Lung (tissue), 13 donors: Measurements from ENCODE around the gene FAM98A. TPM values are rescaled to one million over a fixed set of nuclear protein-coding genes. Genes with fewer than 3 reads are reported as not detected.

Source experiments
- ATAC-seq: fragments of 200-7000 bp; cut with Tn5 transposase; one replicate; pipeline ENCODE4 v1.9.1; 2020; ENCODE audit warnings: moderate number of reproducible peaks; ENCODE audit not compliant: insufficient read depth, low FRiP score
- DNase-seq, 3 donors: peaks; one replicate each; pipeline ENCODE4 v3.0.0-alpha.2; 2013 to 2017
- H3K27ac ChIP-seq, 2 donors: one replicate each; pipeline ENCODE4 v1.5.1; 2013; ENCODE audit warnings: mild to moderate bottlenecking in 2 of 2, moderate library complexity in 2 of 2, control low read depth in 1 of 2, inconsistent platforms in 1 of 2, low read depth in 1 of 2, low read length in 1 of 2
- H3K27me3 ChIP-seq, 3 donors: one replicate each; pipeline ENCODE4 v1.5.1; 2013; ENCODE audit warnings: low read length in 2 of 3; ENCODE audit not compliant: control insufficient read depth in 3 of 3, insufficient read depth in 3 of 3
- H3K36me3 ChIP-seq, 4 donors: one replicate each; pipeline ENCODE4 v1.5.1; 2013; ENCODE audit warnings: low read length in 4 of 4, mild to moderate bottlenecking in 1 of 4, moderate library complexity in 1 of 4; ENCODE audit not compliant: control insufficient read depth in 4 of 4, insufficient read depth in 4 of 4
- H3K4me1 ChIP-seq, 5 donors: one replicate each; pipeline ENCODE4 v1.5.1; 2013; ENCODE audit warnings: low read length in 5 of 5, mild to moderate bottlenecking in 2 of 5, moderate library complexity in 1 of 5; ENCODE audit not compliant: control insufficient read depth in 5 of 5, insufficient read depth in 5 of 5
- H3K4me3 ChIP-seq: one replicate; pipeline ENCODE4 v1.5.1; 2013; ENCODE audit warnings: mild to moderate bottlenecking, control low read depth, moderate library complexity
- H3K9ac ChIP-seq, 2 donors: one replicate each; pipeline ENCODE4 v1.5.1; 2013; ENCODE audit warnings: low read length in 2 of 2, control low read depth in 1 of 2; ENCODE audit not compliant: insufficient read depth in 1 of 2
- H3K9me3 ChIP-seq, 4 donors: one replicate each; pipeline ENCODE4 v1.5.1; 2013; ENCODE audit warnings: low read length in 3 of 4, mild to moderate bottlenecking in 1 of 4, moderate library complexity in 1 of 4; ENCODE audit not compliant: control insufficient read depth in 4 of 4, insufficient read depth in 3 of 4
- CTCF ChIP-seq: IDR thresholded peaks from 2 replicates; pipeline ENCODE4 v1.5.1; 2012; ENCODE audit warnings: mild to moderate bottlenecking; ENCODE audit errors: control extremely low read depth, extremely low read depth
- WGBS, 2 donors: extraction: QIAGEN DNeasy Blood & Tissue Kit; methylation state at CpG; one replicate each; pipeline ENCODE4 v1.1.7; 2013; 5-methylcytosine and 5-hydroxymethylcytosine counted together
- polyA plus RNA-seq, 2 donors: library from polyadenylated mRNA; stranded (reverse); fragments of 200-250 nt; gene quantifications; one replicate each; pipeline ENCODE4 v1.2.1, GENCODE V29; 2013
- small RNA-seq: library from RNA; depleted of rRNA; stranded (forward); fragments of <200 nt; gene quantifications from one replicate; pipeline ENCODE3, GENCODE V24; 2014; ENCODE audit warnings: low replicate concordance
- total RNA-seq, 2 donors: library from RNA; depleted of rRNA in 1 of 2; stranded (reverse); fragments of >200 nt in 1 of 2; gene quantifications; one replicate each; pipeline ENCODE4 v1.2.1, GENCODE V29; 2014 to 2021
- donor health status: control.
- donor health status: control.
- donor health status: Bipolar disorder and iron deficiency.
- donor health status: healthy.
- donor health status: DM: yes; HTN: yes; CAD: no.

The FAM98A gene
- total and polyA plus RNA-seq, 4 donors, result 14.9 to 33.9 (median 28.0) TPM

DNA sequence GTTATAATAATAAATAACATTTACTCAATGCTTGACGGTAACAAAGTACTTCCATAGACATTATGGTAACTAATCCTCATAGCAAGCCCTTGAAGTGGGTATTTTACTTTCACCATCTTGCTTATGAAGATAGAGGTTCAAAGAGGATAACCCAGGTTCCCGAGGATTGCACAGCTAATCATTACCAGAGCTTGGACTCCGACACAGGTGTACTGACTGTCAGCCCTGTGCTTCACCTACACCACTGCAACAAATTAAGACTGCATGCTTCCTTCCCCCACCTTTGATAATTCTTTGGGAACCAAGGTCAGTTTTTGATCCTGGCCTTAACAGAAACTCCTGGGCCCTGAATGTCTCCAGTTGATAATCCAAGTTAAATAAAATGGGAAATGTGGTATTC, 48.9 kb downstream of the FAM98A start:
- TF ChIP-seq CTCF, result no peak
- Histone ChIP-seq H3K27ac (no peak overlapping the region), H3K4me1 (peaks cover 0 to 10% (median 0%) of the 10 kb centered on the region in 5 donors), H3K27me3 (no peaks in the 10 kb centered on the region), H3K36me3 (peaks cover 0 to 10% (median 2%) of the 10 kb centered on the region in 4 donors), H3K4me3 (no peak overlapping the region), H3K9ac (no peak overlapping the region), H3K9me3 (peaks cover 0 to 2% (median 0%) of the 10 kb centered on the region in 4 donors)
- WGBS, 2 donors, result 90 to 94% methylated on average over 3 of the region's 3 CpGs
- ATAC-seq (no peak), DNase-seq (no peak)

GRCh38 chr2:33541243-33541642, 57.9 kb downstream of the FAM98A start:
- H3K4me1 ChIP-seq, result no peaks in the 10 kb centered on the region
- H3K4me3 ChIP-seq, result no peak overlapping the region
- no peak for TF ChIP-seq CTCF
- H3K36me3 ChIP-seq, result peaks cover 0 to 15% (median under 1%) of the 10 kb centered on the region in 4 donors
- DNase-seq (no peak), ATAC-seq (no peak)
- no peaks in the 10 kb centered on the region for H3K27me3 ChIP-seq
- no peak overlapping the region for H3K27ac ChIP-seq
- 74 to 84% methylated on average over 4 of the region's 4 CpGs for WGBS, 2 donors
- H3K9me3 ChIP-seq, result peaks cover 0 to 4% (median 0%) of the 10 kb centered on the region in 4 donors
- H3K9ac ChIP-seq, result no peak overlapping the region

GRCh38 chr2:33535421-33535820, 63.7 kb downstream of the FAM98A start:
- H3K9me3 ChIP-seq, result peaks cover 0 to 4% (median 0%) of the 10 kb centered on the region in 4 donors
- peaks cover 0 to 12% (median 0%) of the 10 kb centered on the region in 5 donors for H3K4me1 ChIP-seq
- WGBS, 2 donors, result 88 to 93% methylated on average over 3 of the region's 3 CpGs
- no peak overlapping the region for H3K4me3 ChIP-seq
- H3K27ac ChIP-seq, result peak overlapping the region in 1 of 2 donors; percentile 69
- peaks cover 0 to 13% (median 0%) of the 10 kb centered on the region in 4 donors for H3K36me3 ChIP-seq
- H3K27me3 ChIP-seq, result no peaks in the 10 kb centered on the region
- DNase-seq (no peak), ATAC-seq (no peak)
- no peak overlapping the region for H3K9ac ChIP-seq
- TF ChIP-seq CTCF, result no peak

Small RNA genes within 50 kb of the gene (small RNA-seq; reads per million reads assigned to genes)
- not detected for gene ATP6V0E1P3

Other genes with a start within 250 kb of the FAM98A start
- 10 to 100 TPM; 14.7 to 36.6 TPM for gene RASGRP3, start 122.7 kb downstream of the FAM98A start, total RNA-seq
- 1 to 10 TPM; 3.6 to 6.3 TPM for gene RASGRP3, start 122.7 kb downstream of the FAM98A start, polyA plus RNA-seq